T-cell (primary cell): Measurements from ENCODE around the gene C2orf76. TPM values are rescaled to one million over a fixed set of nuclear protein-coding genes. Genes with fewer than 3 reads are reported as not detected.
"Not testable (repeated sequence)": the region's sequence is repeated elsewhere in the genome, so short reads cannot be mapped to it uniquely, and the experiment has no call there.

Source experiments
- ATAC-seq, 4 experiments: fragments of 200-7000 bp in 3 of 4; fragments of 150-1000 bp in 1 of 4; cut with Tn5 transposase; replicated peaks in 1 of 4; 1 replicate in 3 of 4; 2 replicates in 1 of 4; pipeline ENCODE4 v1.10.0; 2021; ENCODE audit warnings: moderate library complexity in 3 of 4, mild to moderate bottlenecking in 2 of 4, moderate number of reproducible peaks in 1 of 4
- CTCF ChIA-PET, 2 donors: fragments of 300-600 bp; sonication (Branson Sonifier 250); formaldehyde crosslinking; loops; one replicate each; lab custom pipeline; 2022; ENCODE audit warnings: antibody characterized with exemption in 2 of 2; lab: Charles Lee
- POLR2A ChIA-PET, 2 donors: fragments of 300-600 bp; sonication (Branson Sonifier 250); formaldehyde crosslinking; loops; one replicate each; lab custom pipeline; 2022; ENCODE audit warnings: antibody characterized with exemption in 2 of 2; lab: Charles Lee
- DNase-seq, 35 experiments: peaks; one replicate each; pipeline versions ENCODE4 v3.0.0 to v3.0.0-alpha.2; 2013 to 2023
- H3K27ac ChIP-seq: one replicate; pipeline ENCODE4 v1.5.1; 2013; ENCODE audit warnings: low read length
- H3K27me3 ChIP-seq, 2 experiments: replicated peaks in 1 of 2; 1 replicate in 1 of 2; 2 replicates in 1 of 2; pipeline versions ENCODE4 v1.6.1 to v1.7.0; 2013; ENCODE audit warnings: low read length in 1 of 2, mixed read lengths in 1 of 2; ENCODE audit not compliant: control insufficient read depth in 2 of 2, insufficient read depth in 2 of 2; ENCODE audit errors: extremely low read depth in 1 of 2
- H3K36me3 ChIP-seq, 2 donors: 1 replicate in 1 of 2; 2 replicates in 1 of 2; pipeline versions ENCODE4 v1.6.1 to v1.7.0; 2013; ENCODE audit warnings: low read length in 1 of 2; ENCODE audit not compliant: control insufficient read depth in 2 of 2, insufficient read depth in 1 of 2; ENCODE audit errors: extremely low read depth in 1 of 2
- H3K4me1 ChIP-seq, 2 experiments: 1 replicate in 1 of 2; 2 replicates in 1 of 2; pipeline versions ENCODE4 v1.6.1 to v1.7.0; 2013; ENCODE audit warnings: low read length in 2 of 2, mixed read lengths in 1 of 2; ENCODE audit not compliant: insufficient read depth in 2 of 2, control insufficient read depth in 1 of 2; ENCODE audit errors: extremely low read depth in 1 of 2
- H3K4me3 ChIP-seq, 2 donors: 1 replicate in 1 of 2; 2 replicates in 1 of 2; pipeline versions ENCODE4 v1.5.1 to v1.7.0; 2013; ENCODE audit warnings: mild to moderate bottlenecking in 2 of 2, low read length in 1 of 2, moderate library complexity in 1 of 2; ENCODE audit not compliant: control insufficient read depth in 1 of 2; ENCODE audit errors: extremely low read depth in 1 of 2
- H3K9me3 ChIP-seq: 2 replicates; pipeline ENCODE4 v1.7.0; 2013
- H3K27ac Mint-ChIP-seq, 2 donors: one replicate each; pipeline ENCODE4 v1.8.0; 2020 to 2021; ENCODE audit warnings: mild to moderate bottlenecking in 2 of 2, mixed read lengths in 2 of 2
- H3K27me3 Mint-ChIP-seq, 2 donors: one replicate each; pipeline ENCODE4 v1.8.0; 2021 to 2022; ENCODE audit warnings: mixed read lengths in 2 of 2
- H3K36me3 Mint-ChIP-seq: one replicate; pipeline ENCODE4 v1.8.0; 2021; ENCODE audit warnings: mixed read lengths
- H3K4me1 Mint-ChIP-seq, 3 donors: one replicate each; pipeline ENCODE4 v1.8.0; 2020 to 2022; ENCODE audit warnings: mixed read lengths in 3 of 3, mild to moderate bottlenecking in 1 of 3
- H3K4me3 Mint-ChIP-seq, 3 donors: one replicate each; pipeline ENCODE4 v1.8.0; 2020 to 2022; ENCODE audit warnings: mild to moderate bottlenecking in 3 of 3, mixed read lengths in 3 of 3, moderate library complexity in 3 of 3
- H3K9me3 Mint-ChIP-seq, 3 donors: one replicate each; pipeline ENCODE4 v1.8.0; 2020 to 2022; ENCODE audit warnings: mixed read lengths in 3 of 3
- WGBS: methylation state at CpG from one replicate; pipeline ENCODE4 v1.1.5; 2013; ENCODE audit warnings: missing lambda C conversion rate; ENCODE audit not compliant: insufficient coverage; 5-methylcytosine and 5-hydroxymethylcytosine counted together
- total RNA-seq, 35 experiments: library from RNA in 6 of 35; stranded (reverse) in 6 of 35; fragments of 120-200 nt in 1 of 35; gene quantifications; one replicate each; pipeline versions ENCODE4 v1.2.1 to v1.2.4 and lab custom pipeline; 2013 to 2026

The C2orf76 gene
- total RNA-seq, 5 donors from 2014 or later (not counting 1 experiment from before 2014, with no cell fraction given): 5.2 to 9.0 (median 7.4) TPM

GRCh38 chr2:119377993-119378345 is 11.3 kb upstream of the C2orf76 start:
- Mint-ChIP-seq H3K4me3 (no peak overlapping the region), H3K4me1 (no peaks in the 10 kb centered on the region), H3K27ac (no peak overlapping the region), H3K27me3 (no peaks in the 10 kb centered on the region), H3K36me3 (peaks cover 23% of the 10 kb centered on the region), H3K9me3 (peaks cover 4 to 13% (median 6%) of the 10 kb centered on the region in 3 donors)
- WGBS: 83% methylated on average over 3 of the region's 5 CpGs
- Histone ChIP-seq H3K36me3 (peaks cover 7 to 9% of the 10 kb centered on the region in 2 donors), H3K27me3 (no peaks in the 10 kb centered on the region), H3K27ac (no peak overlapping the region), H3K4me3 (no peak overlapping the region), H3K4me1 (no peaks in the 10 kb centered on the region), H3K9me3 (no peaks in the 10 kb centered on the region)
- ChIA-PET CTCF (no interaction called here), POLR2A (no interaction called here)
- no peak for DNase-seq
- ATAC-seq: no peak

GRCh38 chr2:119377294-119377992 is 10.8 kb upstream of the C2orf76 start:
- WGBS: 96% methylated on average over 3 of the region's 7 CpGs
- Mint-ChIP-seq H3K4me3 (no peak overlapping the region), H3K27ac (no peak overlapping the region)

GRCh38 chr2:119376810-119377209 is 10.2 kb upstream of the C2orf76 start:
- POLR2A ChIA-PET: no interaction called here
- 90% methylated on average over 4 of the region's 5 CpGs for WGBS

More at GRCh38 chr2:119377294-119377992, 10.8 kb upstream of the C2orf76 start:
- no peaks in the 10 kb centered on the region for H3K27me3 ChIP-seq
- no peak overlapping the region for H3K27ac ChIP-seq
- no peaks in the 10 kb centered on the region for H3K4me1 Mint-ChIP-seq
- peaks cover 13% of the 10 kb centered on the region in 2 donors for H3K36me3 ChIP-seq
- ChIA-PET CTCF (no interaction called here), POLR2A (no interaction called here)
- ATAC-seq (no peak), DNase-seq (no peak)
- peaks cover 28% of the 10 kb centered on the region for H3K36me3 Mint-ChIP-seq
- no peaks in the 10 kb centered on the region for H3K4me1 ChIP-seq
- H3K9me3 Mint-ChIP-seq: peaks cover 7 to 13% (median 8%) of the 10 kb centered on the region in 3 donors
- H3K27me3 Mint-ChIP-seq: no peaks in the 10 kb centered on the region
- no peak overlapping the region for H3K4me3 ChIP-seq
- no peaks in the 10 kb centered on the region for H3K9me3 ChIP-seq

GRCh38 chr2:119376406-119376805 is 9.8 kb upstream of the C2orf76 start:
- H3K27me3 ChIP-seq, ATAC-seq, H3K27ac ChIP-seq, CTCF ChIA-PET, H3K4me1 ChIP-seq, H3K4me3 ChIP-seq, H3K9me3 ChIP-seq, H3K27me3 Mint-ChIP-seq, POLR2A ChIA-PET, DNase-seq, H3K4me3 Mint-ChIP-seq, H3K27ac Mint-ChIP-seq, H3K4me1 Mint-ChIP-seq: not testable (repeated sequence)
- peaks cover 13 to 23% of the 10 kb centered on the region in 2 donors for H3K36me3 ChIP-seq
- peaks cover 7 to 13% (median 8%) of the 10 kb centered on the region in 3 donors for H3K9me3 Mint-ChIP-seq
- WGBS: 92% methylated on average over 3 of the region's 6 CpGs
- peaks cover 39% of the 10 kb centered on the region for H3K36me3 Mint-ChIP-seq

More at GRCh38 chr2:119376810-119377209, 10.2 kb upstream of the C2orf76 start:
- DNase-seq (no peak), ATAC-seq (no peak)
- Mint-ChIP-seq H3K36me3 (peaks cover 34% of the 10 kb centered on the region), H3K4me3 (no peak overlapping the region), H3K4me1 (no peaks in the 10 kb centered on the region), H3K27me3 (no peaks in the 10 kb centered on the region), H3K9me3 (peaks cover 7 to 13% (median 8%) of the 10 kb centered on the region in 3 donors), H3K27ac (no peak overlapping the region)
- Histone ChIP-seq H3K4me1 (no peaks in the 10 kb centered on the region), H3K27ac (no peak overlapping the region), H3K9me3 (no peaks in the 10 kb centered on the region), H3K36me3 (peaks cover 13 to 19% of the 10 kb centered on the region in 2 donors), H3K27me3 (no peaks in the 10 kb centered on the region), H3K4me3 (no peak overlapping the region)
- CTCF ChIA-PET: no interaction called here

- CTCF ChIA-PET, H3K27ac Mint-ChIP-seq, ATAC-seq, H3K4me3 ChIP-seq, H3K4me1 Mint-ChIP-seq, H3K9me3 ChIP-seq, H3K27me3 Mint-ChIP-seq, POLR2A ChIA-PET, H3K27ac ChIP-seq, H3K4me3 Mint-ChIP-seq, DNase-seq, H3K4me1 ChIP-seq, H3K27me3 ChIP-seq: not testable (repeated sequence)
- WGBS: no CpG with 5 or more reads among the region's 5 CpGs
- peaks cover 23 to 43% of the 10 kb centered on the region in 2 donors for H3K36me3 ChIP-seq
- Mint-ChIP-seq H3K9me3 (peaks cover 7 to 13% (median 8%) of the 10 kb centered on the region in 3 donors), H3K36me3 (peaks cover 57% of the 10 kb centered on the region)
Measured at GRCh38 chr2:119373907-119374745, 7.5 kb upstream of the C2orf76 start.

GRCh38 chr2:119372778-119373568 is 6.3 kb upstream of the C2orf76 start:
- Mint-ChIP-seq H3K4me1 (peaks cover 8 to 15% (median 8%) of the 10 kb centered on the region in 3 donors), H3K9me3 (peaks cover 7 to 13% (median 8%) of the 10 kb centered on the region in 3 donors), H3K27me3 (no peaks in the 10 kb centered on the region), H3K27ac (no peak overlapping the region), H3K4me3 (no peak overlapping the region), H3K36me3 (peaks cover 64% of the 10 kb centered on the region)
- Histone ChIP-seq H3K36me3 (peaks cover 23 to 49% of the 10 kb centered on the region in 2 donors), H3K9me3 (no peaks in the 10 kb centered on the region), H3K27me3 (no peaks in the 10 kb centered on the region), H3K27ac (no peak overlapping the region), H3K4me1 (peaks cover under 1 to 8% of the 10 kb centered on the region in 2 experiments), H3K4me3 (no peak overlapping the region)
- CTCF ChIA-PET: no interaction called here
- DNase-seq: no peak
- WGBS: 96% methylated on average over 5 of the region's 7 CpGs
- POLR2A ChIA-PET: no interaction called here
- ATAC-seq: no peak
